Memory B cell (primary cell): ENCODE measurements around the gene PCDHGC4.

Experiments used
- ATAC-seq: fragments of 150-1000 bp; cut with Tn5 transposase; 2 replicates; pipeline ENCODE4 v1.10.0; 2021; ENCODE audit warnings: low read depth, mild to moderate bottlenecking, moderate library complexity
- DNase-seq, 2 donors: peaks; one replicate each; pipeline ENCODE4 v3.0.0; 2022; ENCODE audit warnings: low spot score in 2 of 2
- H3K27ac Mint-ChIP-seq: one replicate; pipeline ENCODE4 v1.8.0; 2022; ENCODE audit warnings: mild to moderate bottlenecking, moderate library complexity, mixed read lengths
- H3K27me3 Mint-ChIP-seq: one replicate; pipeline ENCODE4 v1.8.0; 2022; ENCODE audit warnings: mixed read lengths
- H3K36me3 Mint-ChIP-seq: one replicate; pipeline ENCODE4 v1.8.0; 2022; ENCODE audit warnings: mild to moderate bottlenecking, mixed read lengths
- H3K4me1 Mint-ChIP-seq: one replicate; pipeline ENCODE4 v1.8.0; 2022; ENCODE audit warnings: mixed read lengths
- H3K4me3 Mint-ChIP-seq: one replicate; pipeline ENCODE4 v1.8.0; 2022; ENCODE audit warnings: mild to moderate bottlenecking, moderate library complexity, mixed read lengths
- H3K9me3 Mint-ChIP-seq: one replicate; pipeline ENCODE4 v1.8.0; 2022; ENCODE audit warnings: mixed read lengths

The PCDHGC4 gene

GRCh38 chr5:141495453-141495811 lies 10.6 kb downstream of the PCDHGC4 start:
- Mint-ChIP-seq H3K36me3 (peaks cover 4% of the 10 kb centered on the region), H3K27me3 (peaks cover 16% of the 10 kb centered on the region), H3K4me3 (peak overlapping the region; percentile 1), H3K9me3 (no peaks in the 10 kb centered on the region), H3K4me1 (peaks cover 12% of the 10 kb centered on the region), H3K27ac (no peak overlapping the region)
- ATAC-seq (no peak), DNase-seq (no peak)

- H3K36me3 Mint-ChIP-seq = peaks cover 2% of the 10 kb centered on the region
- DNase-seq (no peak), ATAC-seq (no peak)
- H3K4me3 Mint-ChIP-seq = no peak overlapping the region
- peaks cover 10% of the 10 kb centered on the region for H3K27me3 Mint-ChIP-seq
- H3K27ac Mint-ChIP-seq = no peak overlapping the region
- H3K9me3 Mint-ChIP-seq = no peaks in the 10 kb centered on the region
- peaks cover 10% of the 10 kb centered on the region for H3K4me1 Mint-ChIP-seq
Measured at GRCh38 chr5:141496038-141496437, 11.2 kb downstream of the PCDHGC4 start.

GRCh38 chr5:141501761-141502160 lies 16.9 kb downstream of the PCDHGC4 start:
- H3K4me3 Mint-ChIP-seq = no peak overlapping the region
- ATAC-seq (no peak), DNase-seq (no peak)
- H3K36me3 Mint-ChIP-seq = no peaks in the 10 kb centered on the region
- H3K9me3 Mint-ChIP-seq = no peaks in the 10 kb centered on the region
- peaks cover 1% of the 10 kb centered on the region for H3K27me3 Mint-ChIP-seq
- peaks cover 4% of the 10 kb centered on the region for H3K4me1 Mint-ChIP-seq
- no peak overlapping the region for H3K27ac Mint-ChIP-seq

GRCh38 chr5:141503681-141504080 lies 18.9 kb downstream of the PCDHGC4 start:
- H3K27me3 Mint-ChIP-seq = peaks cover 1% of the 10 kb centered on the region

GRCh38 chr5:141504216-141504615 lies 19.4 kb downstream of the PCDHGC4 start:
- no peak overlapping the region for H3K4me3 Mint-ChIP-seq
- no peaks in the 10 kb centered on the region for H3K9me3 Mint-ChIP-seq

More at GRCh38 chr5:141503681-141504080, 18.9 kb downstream of the PCDHGC4 start:
- H3K4me1 Mint-ChIP-seq = peaks cover 18% of the 10 kb centered on the region
- no peak overlapping the region for H3K27ac Mint-ChIP-seq
- H3K36me3 Mint-ChIP-seq = no peaks in the 10 kb centered on the region
- no peak overlapping the region for H3K4me3 Mint-ChIP-seq
- ATAC-seq = no peak
- DNase-seq = no peak
- H3K9me3 Mint-ChIP-seq = no peaks in the 10 kb centered on the region

GRCh38 chr5:141506381-141507155 lies 21.7 kb downstream of the PCDHGC4 start:
- peak overlapping the region; percentile 62 for H3K27ac Mint-ChIP-seq
- H3K4me1 Mint-ChIP-seq = peaks cover 40% of the 10 kb centered on the region
- peaks cover 3% of the 10 kb centered on the region for H3K36me3 Mint-ChIP-seq
- no peak for ATAC-seq
- no peak overlapping the region for H3K4me3 Mint-ChIP-seq
- peaks cover 1% of the 10 kb centered on the region for H3K27me3 Mint-ChIP-seq
- H3K9me3 Mint-ChIP-seq = no peaks in the 10 kb centered on the region
- DNase-seq = no peak

More at GRCh38 chr5:141504216-141504615, 19.4 kb downstream of the PCDHGC4 start:
- peaks cover 20% of the 10 kb centered on the region for H3K4me1 Mint-ChIP-seq
- no peak overlapping the region for H3K27ac Mint-ChIP-seq
- no peaks in the 10 kb centered on the region for H3K36me3 Mint-ChIP-seq
- DNase-seq (no peak), ATAC-seq (no peak)
- H3K27me3 Mint-ChIP-seq = peaks cover 1% of the 10 kb centered on the region

GRCh38 chr5:141507387-141508091 lies 22.7 kb downstream of the PCDHGC4 start:
- ATAC-seq (no peak), DNase-seq (no peak)
- H3K36me3 Mint-ChIP-seq = peaks cover 5% of the 10 kb centered on the region
- peaks cover 1% of the 10 kb centered on the region for H3K27me3 Mint-ChIP-seq
- peak overlapping the region; percentile 43 for H3K4me3 Mint-ChIP-seq
- peak overlapping the region; percentile 62 for H3K27ac Mint-ChIP-seq
- H3K9me3 Mint-ChIP-seq = no peaks in the 10 kb centered on the region
- peaks cover 47% of the 10 kb centered on the region for H3K4me1 Mint-ChIP-seq

GRCh38 chr5:141508440-141508797 lies 23.6 kb downstream of the PCDHGC4 start:
- H3K9me3 Mint-ChIP-seq = no peaks in the 10 kb centered on the region
- no peak for ATAC-seq
- peaks cover 53% of the 10 kb centered on the region for H3K4me1 Mint-ChIP-seq
- H3K27me3 Mint-ChIP-seq = peaks cover 4% of the 10 kb centered on the region
- DNase-seq = no peak
- H3K27ac Mint-ChIP-seq = no peak overlapping the region
- H3K36me3 Mint-ChIP-seq = peaks cover 5% of the 10 kb centered on the region
- H3K4me3 Mint-ChIP-seq = no peak overlapping the region

- H3K4me3 Mint-ChIP-seq = peak overlapping the region; percentile 73
- peaks cover 55% of the 10 kb centered on the region for H3K4me1 Mint-ChIP-seq
- no peaks in the 10 kb centered on the region for H3K9me3 Mint-ChIP-seq
- H3K27ac Mint-ChIP-seq = peak overlapping the region; percentile 29
- peaks cover 5% of the 10 kb centered on the region for H3K36me3 Mint-ChIP-seq
- H3K27me3 Mint-ChIP-seq = peaks cover 3% of the 10 kb centered on the region
- ATAC-seq = no peak
- DNase-seq = no peak
Measured at GRCh38 chr5:141508798-141509611, 24.2 kb downstream of the PCDHGC4 start.

GRCh38 chr5:141510160-141510559 lies 25.3 kb downstream of the PCDHGC4 start:
- Mint-ChIP-seq H3K27ac (peak overlapping the region; percentile 29), H3K9me3 (no peaks in the 10 kb centered on the region), H3K36me3 (peaks cover 5% of the 10 kb centered on the region), H3K27me3 (peaks cover 3% of the 10 kb centered on the region), H3K4me1 (peaks cover 60% of the 10 kb centered on the region), H3K4me3 (peak overlapping the region; percentile 56)
- DNase-seq = no peak
- no peak for ATAC-seq

GRCh38 chr5:141510850-141511601 lies 26.2 kb downstream of the PCDHGC4 start:
- DNase-seq (peak; percentile 56 to 66), ATAC-seq (peak; percentile 85)
- peaks cover 8% of the 10 kb centered on the region for H3K36me3 Mint-ChIP-seq
- peak overlapping the region; percentile 70 for H3K27ac Mint-ChIP-seq
- H3K4me1 Mint-ChIP-seq = peaks cover 65% of the 10 kb centered on the region
- H3K27me3 Mint-ChIP-seq = peaks cover 3% of the 10 kb centered on the region
- H3K4me3 Mint-ChIP-seq = peak overlapping the region; percentile 56
- H3K9me3 Mint-ChIP-seq = no peaks in the 10 kb centered on the region

GRCh38 chr5:141511771-141512325 lies 27.0 kb downstream of the PCDHGC4 start:
- no peak for ATAC-seq
- Mint-ChIP-seq H3K27ac (peak overlapping the region; percentile 70), H3K4me1 (peaks cover 69% of the 10 kb centered on the region), H3K9me3 (no peaks in the 10 kb centered on the region), H3K36me3 (peaks cover 14% of the 10 kb centered on the region), H3K4me3 (peak overlapping the region; percentile 56), H3K27me3 (peaks cover 3% of the 10 kb centered on the region)
- DNase-seq = no peak

GRCh38 chr5:141512390-141512910 lies 27.6 kb downstream of the PCDHGC4 start:
- peak; percentile 65 to 71 for DNase-seq
- H3K27me3 Mint-ChIP-seq = peaks cover 3% of the 10 kb centered on the region
- no peaks in the 10 kb centered on the region for H3K9me3 Mint-ChIP-seq
- H3K36me3 Mint-ChIP-seq = peaks cover 15% of the 10 kb centered on the region
- peak overlapping the region; percentile 85 for H3K4me3 Mint-ChIP-seq
- peaks cover 64% of the 10 kb centered on the region for H3K4me1 Mint-ChIP-seq
- peak; percentile 23 for ATAC-seq
- H3K27ac Mint-ChIP-seq = no peak overlapping the region
